NCI-H1417 treated with DMSO at 0.1 percent for 48 hours (cell line): ENCODE data around the gene CMTM5.
"Not testable (repeated sequence)": the region's sequence is repeated elsewhere in the genome, so short reads cannot be mapped to it uniquely, and the experiment has no call there.

Experiments used
- DNase-seq: peaks from one replicate; lab custom pipeline; 2025; lab: John Stamatoyannopoulos, UW

CMTM5 gene

DNA sequence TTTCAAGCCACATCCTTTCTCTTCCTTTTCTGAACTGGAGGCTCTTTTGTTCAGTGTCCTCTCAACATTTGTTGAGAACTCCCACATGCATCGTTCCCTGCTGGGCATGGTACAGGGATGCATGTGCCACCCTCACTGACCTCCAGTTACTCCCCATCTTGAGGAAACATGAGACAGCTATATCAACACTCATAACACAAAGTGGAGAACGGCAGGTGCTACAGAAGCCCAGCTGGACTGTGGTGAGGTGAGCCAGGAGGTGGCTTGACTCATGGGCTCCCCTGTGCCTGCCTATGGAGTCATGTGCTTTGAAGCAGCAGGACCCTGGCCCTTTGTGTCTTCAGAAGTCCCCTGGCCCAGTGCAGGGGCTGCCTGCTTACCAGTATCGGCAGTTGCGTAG is 21.5 kb downstream of the CMTM5 start:
- no peak for DNase-seq

DNA sequence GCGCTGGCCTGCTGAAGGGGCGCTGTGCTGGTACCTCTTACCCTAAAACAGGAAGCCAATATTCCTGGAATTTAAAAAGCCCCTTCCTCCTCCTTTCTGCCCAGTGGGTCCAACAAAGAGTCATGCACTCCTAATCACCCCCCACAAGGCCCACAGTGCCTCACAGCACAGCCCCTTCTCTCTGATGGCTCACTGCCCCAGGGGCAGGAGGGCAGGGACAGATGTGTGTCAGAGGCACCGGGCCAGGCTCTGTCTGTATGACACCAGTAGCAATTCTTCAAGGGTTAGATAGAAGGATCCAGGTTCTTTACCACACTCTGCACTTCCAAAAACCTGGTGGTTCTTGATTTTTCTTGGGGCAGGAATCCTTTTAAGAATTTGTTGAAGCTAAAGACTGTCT is 22.3 kb downstream of the CMTM5 start:
- DNase-seq = no peak

DNA sequence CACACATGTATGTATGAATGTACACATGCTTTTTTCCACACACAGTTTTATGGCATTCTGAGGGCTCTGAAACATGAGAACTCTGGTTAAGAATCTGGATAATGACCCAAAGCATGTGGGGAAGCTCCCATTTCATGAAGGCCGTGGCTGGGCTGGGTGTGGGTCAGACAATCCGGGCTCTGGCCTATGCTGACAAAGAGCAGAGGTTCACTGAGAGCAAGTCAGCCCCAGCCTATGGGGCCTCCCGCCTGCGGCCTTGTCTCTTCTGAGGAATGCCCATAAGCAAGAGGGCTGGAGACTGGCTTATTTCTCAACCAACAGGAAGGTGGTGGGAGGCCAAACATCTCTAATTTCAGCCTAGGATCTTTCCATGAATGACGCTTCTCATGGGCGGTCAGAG is 22.7 kb downstream of the CMTM5 start:
- DNase-seq = no peak

DNA sequence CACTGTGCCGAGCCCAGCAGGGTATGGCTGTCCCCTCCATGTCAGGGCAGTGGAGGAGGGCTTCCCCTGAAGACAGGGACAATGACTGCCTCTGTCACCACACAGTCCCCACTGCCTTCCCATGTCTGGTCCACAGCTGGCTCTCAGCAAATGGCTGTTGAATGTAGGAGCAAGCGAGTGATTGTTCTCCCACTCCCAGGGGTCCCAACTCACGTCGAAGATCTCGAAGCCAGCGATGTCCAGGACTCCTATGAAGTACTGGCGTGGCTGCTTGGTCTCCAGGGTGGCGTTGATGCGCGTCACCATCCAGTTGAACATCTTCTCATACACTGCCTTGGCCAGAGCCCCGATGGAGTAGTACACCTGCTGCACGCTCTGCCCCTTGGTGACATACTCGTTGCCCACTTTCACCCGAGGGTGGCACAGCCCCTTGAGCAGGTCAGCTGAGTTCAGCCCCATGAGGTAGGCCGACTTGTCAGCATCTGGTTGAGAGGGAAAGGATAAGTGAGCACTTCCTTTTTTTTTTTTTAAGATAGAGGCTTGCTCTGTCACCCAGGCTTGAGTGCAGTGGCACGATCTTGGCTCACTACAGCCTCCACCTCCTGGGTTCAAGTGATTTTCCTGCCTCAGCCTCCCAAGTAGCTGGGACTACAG is 23.8 kb downstream of the CMTM5 start:
- DNase-seq = not testable (repeated sequence)

DNA sequence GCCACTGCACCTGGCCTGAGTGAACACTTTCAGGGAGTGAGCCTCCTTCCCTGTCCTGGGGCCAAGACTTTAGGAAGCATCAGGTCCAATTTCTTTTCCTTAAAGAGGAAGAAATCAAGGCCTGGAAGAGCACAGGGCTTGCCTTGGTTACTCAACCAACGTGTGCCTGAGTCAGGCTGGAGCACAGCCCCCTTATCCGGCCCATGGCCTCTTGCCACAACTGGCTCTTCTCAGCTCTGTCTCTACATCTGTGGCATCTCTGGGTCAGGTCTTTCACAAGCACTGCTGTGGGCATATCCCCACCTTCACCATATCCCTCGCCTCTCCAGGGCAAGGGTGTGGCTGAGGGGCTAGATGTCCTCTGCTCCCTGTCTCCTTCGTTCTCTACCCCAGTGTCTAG is 24.4 kb downstream of the CMTM5 start:
- no peak for DNase-seq

DNA sequence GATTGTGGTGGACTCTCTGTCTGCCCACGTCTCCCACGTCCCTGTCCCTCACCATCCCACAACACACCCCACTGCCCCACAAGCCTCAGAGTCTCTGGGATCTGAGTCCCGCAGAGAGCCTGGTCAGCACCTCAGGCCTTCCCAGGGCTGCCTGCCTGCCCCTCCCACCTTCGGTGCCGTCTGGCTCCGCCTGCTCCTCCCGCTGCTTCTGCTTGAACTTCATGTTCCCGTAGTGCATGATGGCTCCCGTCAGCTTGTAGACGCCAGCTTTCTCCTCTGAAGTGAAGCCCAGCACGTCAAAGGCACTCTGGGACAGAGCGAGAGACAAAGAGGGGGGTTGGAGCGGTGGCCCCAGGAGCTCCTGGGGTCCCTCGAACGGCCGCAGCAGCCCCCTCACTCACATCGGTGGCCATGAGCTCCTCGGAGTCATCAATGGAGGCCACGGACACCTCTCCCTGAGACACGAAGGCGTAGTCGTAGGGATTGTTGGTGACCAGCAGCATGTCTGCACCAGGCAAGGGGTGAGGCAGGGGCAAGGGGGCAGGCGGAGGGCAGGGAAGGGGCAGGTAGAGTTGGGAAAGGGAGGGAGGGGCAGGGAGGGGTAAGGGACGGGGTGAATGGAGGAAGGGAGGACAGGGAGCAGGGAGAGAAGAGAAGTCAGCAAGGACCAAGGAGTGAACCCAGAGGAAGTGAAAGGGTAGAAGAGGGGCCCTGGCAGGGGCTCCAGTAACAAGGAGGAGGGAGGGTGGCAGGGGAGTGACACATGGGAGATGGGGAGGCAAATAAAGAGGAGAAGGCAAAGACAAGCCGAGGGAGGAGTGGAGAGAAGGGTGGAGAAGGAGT is 25.7 kb downstream of the CMTM5 start:
- DNase-seq = no peak

DNA sequence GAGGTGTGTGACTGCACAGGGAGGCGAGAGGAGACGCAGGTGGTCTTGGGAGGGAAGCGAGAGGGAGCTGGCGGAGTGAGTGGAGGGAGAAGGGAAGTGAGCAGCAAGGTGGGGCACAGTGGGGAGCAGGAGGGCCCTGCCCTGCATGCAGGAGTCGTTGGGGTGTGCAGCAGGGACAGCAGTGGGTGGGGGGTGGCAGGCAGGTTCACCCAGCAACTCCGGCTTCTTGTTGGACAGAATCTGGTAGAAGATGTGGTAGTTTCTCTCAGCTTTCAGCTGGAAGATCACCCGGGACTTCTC is 26.2 kb downstream of the CMTM5 start:
- DNase-seq = no peak

DNA sequence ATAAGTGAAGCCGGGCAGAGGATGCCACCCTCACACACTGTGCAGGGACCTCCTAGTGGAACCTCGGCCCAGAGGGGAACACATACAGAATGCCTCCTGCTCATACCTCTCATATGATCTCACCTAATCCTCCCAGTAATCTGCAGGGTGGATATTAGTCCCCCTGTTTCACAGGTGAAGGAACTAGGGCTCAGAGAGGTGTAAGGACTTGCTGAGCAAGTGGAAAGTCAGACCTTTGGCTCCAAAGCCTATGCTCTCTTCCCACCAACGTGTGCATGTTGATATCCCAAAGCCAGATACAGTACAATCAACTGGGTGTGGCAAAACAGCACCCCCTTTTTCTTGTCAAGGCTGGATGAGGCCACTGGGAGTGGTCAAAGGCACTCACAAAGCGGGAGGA is 27.1 kb downstream of the CMTM5 start:
- DNase-seq = no peak

DNA sequence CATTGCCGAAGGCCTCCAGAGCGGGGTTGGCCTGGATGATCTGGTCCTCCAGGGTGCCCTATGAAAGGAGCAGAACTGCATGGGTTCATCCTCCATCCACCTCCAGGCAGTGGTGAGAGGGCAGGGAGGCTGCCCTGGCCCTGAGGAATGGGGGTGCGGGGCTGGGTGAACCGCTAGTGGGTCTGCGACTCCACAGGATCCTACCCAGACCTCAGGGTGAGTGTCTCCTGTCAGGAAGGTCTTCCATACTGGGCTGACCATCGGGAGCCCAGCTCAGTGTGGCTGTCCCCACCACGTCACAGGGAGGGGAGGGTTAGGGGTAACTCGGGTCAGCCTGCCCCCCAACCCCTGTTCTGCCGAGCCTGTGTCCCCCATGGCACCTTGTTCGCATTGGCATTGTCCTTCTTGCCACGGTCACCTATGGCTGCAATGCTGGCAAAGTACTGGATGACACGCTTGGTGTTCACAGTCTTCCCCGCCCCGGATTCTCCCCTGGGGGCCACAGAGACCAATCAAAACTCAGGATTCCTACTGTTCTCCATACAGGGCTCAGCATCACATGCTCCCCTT is 27.6 kb downstream of the CMTM5 start:
- DNase-seq = no peak

DNA sequence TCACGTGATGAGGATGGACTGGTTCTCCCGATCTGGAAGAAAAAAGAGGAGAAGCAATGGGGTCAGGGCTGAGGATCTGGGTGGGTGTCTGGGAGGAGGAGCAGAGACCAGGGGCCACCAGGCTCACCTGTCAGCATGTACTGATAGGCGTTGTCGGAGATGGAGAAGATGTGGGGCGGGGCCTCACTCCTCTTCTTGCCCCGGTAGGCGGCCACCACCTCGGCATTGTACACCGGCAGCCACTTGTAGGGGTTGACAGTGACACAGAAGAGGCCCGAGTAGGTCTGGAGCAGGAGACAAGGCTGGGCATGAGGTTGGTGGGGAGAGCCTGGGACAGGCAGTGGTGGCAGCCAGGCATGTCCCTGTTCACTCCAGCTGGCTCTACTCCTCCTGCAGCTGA is 28.2 kb downstream of the CMTM5 start:
- DNase-seq = no peak

DNA sequence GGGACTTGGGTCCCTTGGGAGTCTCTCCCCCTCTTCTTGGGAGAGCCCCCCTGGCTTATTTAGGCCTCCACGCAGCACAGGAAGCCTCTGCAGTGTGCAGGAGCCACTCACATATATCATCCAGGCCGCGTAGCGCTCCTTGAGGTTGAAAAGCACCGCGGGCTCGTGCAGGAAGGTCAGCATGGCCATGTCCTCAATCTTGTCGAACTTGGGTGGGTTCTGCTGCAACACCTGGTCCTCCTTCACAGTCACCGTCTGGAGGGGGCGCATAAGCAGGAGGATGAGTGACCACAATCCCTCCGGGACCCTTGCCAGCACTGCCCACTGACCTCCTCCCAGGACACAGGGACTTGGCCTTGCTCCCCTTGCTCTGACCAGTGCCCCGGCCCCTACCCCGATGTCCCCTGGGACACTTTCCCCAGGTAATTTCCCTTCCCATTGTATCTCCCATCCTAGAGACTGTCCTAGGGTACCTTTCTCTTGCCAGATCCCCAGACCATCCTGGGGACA is 28.7 kb downstream of the CMTM5 start:
- no peak for DNase-seq

DNA sequence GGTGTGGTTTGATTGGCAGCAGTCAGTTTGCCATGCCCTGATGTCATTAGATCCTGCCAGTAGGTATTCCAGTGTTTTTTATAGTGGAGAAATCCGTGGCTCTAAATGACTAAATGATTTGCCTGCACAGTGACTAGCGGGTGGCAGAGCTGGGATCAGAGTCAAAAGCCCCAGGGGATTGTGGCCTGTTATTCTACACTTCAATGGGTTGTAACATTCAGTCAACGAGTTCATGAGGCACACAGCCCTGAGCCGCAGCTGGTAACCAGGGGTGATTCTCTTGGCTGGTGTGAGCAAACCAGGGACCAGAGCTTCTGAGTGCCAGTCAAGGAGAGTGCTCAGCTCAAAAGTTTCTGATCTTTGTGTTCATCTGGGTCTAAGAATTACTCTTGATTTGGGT is 29.4 kb downstream of the CMTM5 start:
- no peak for DNase-seq

DNA sequence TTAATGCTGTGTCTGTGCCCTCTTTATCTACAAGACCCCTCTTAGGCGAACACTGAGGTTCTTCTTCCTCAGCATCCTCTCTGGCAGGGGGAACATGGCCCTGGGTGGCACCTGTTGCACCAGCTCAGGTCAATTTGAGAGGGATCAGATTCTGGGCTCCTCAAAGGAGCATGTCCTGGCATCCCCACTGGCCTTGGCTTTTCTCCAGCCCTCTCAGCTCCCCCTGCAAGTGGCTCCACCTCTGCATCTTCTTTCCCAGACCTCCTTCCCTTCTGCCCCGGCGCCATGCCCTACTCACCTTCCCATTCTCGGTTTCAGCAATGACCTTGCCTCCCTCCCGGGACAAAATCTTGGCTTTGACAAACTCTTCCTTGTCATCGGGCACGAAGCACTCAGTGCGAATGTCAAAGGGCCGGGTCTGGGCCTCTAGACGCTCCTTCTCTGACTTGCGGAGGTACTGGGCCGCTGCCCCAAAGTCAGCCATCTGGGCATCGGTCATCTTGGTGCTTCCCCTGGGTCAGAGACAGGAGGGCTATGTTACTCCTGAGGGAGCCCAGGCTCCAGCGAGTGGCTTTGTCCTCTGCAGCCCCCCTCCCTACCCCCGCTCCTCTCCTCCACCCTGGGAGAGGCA is 30.0 kb downstream of the CMTM5 start:
- no peak for DNase-seq

DNA sequence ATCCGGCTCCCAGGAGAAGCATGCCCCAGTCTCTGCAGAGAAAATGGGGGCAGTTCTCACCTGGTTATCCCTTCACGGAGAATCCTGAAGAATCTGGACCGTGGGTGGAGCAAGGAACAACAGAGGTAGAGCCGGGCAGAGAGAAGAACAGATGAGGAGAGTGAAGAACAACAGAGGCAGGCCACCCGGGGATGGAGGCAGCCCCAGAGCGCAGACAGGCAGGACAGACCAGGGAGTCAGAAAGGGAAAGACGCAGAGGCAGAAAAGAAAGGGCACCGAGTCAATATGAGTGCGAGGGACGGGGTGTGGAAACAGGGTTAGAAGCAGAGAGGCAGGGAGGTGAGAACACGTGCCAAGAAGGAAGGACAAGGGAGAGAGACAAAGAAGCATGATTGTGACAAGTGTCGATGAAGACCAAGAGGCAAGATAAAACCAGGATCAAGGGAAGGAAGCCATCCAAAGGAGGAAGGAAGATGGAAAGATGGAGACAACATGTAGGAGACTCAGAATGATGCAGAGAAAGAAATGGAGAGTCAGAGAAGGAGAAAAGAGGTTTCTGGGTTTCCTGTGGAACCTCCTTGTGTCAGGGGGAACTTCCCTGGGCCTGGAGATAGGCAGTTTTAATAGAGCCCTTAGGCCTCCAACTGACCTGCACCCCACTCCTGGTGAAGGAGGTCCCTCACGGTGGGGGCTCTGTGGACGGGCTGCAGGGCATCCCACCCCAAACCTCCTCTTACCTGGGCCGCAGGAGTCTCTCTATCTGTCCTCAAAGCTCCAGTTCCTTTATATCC is 30.9 kb downstream of the CMTM5 start, which contains the start of gene MYH6:
Gene MYH6 (minus strand): TSS at position 758 of the 791 bp plus-strand sequence. CDS start 1,050 bp downstream, outside the sequence.
- DNase-seq = no peak

DNA sequence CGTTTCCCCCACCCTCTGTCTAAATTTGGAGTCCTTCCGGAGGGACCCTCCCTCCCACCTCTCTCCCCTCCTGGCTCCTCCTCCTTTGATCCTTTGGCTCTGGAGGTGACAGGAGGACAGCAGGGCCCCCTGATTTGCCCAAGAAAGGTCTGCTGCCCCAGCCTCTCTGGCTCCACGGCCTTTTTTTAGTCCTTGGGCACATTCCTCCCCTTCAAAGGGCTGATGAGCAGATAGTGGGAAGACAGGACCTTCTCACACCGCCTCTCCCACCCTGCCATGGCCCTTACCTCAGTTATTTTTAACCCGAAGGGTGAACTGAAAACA is 31.4 kb downstream of the CMTM5 start:
- DNase-seq = no peak

DNA sequence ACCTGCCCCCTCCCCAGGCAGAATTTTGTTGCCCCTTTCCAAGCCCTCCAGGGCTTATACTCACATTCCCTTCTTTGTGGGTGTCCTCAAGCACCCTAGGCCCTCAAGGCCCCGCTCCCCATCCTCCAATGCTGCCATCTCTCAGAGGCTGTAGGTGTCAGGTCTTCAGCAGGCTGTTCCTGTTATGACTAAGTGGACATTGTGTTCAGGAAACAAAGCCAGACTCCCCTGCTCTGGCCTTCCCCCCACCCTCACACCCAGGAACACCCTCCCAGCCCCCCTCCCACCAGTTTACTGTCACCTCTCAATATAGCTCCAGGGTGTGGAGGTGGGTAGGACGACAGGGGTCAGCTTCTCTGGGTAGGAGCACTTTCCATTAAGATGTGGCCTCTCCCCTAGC is 32.6 kb downstream of the CMTM5 start:
- no peak for DNase-seq

DNA sequence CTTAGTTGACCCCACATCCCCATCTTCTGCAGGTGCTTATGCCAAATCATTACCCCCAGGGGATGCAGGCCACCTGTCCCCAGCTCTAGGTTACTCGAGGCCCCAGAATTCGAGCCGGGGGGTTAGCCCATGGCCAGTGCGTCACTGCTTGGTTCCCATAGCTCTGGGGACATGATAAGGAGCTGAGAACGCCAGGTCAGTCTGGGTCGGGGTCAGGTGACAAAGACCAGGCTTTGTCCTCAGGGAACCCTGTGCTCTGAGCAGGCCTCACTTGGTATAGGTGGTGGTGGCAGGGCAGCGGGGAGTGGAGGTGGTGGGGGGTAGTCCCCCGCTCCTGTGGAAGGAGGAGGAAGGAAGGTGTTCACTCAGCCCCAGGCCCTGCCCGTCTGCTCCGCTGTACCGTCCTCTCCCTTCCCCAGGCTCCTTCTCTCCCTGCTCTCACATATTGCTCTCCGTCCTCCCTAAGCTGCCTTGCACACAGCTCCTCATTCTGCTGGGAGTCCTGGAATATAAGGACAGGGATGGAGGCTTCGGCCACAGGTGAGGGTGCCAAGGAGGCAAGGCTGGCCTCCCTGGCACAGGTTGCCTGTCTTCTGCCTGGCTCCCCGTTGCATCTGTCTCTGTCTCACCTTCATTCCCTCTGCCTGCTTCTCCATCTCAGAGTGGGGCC is 33.3 kb downstream of the CMTM5 start:
- no peak for DNase-seq

DNA sequence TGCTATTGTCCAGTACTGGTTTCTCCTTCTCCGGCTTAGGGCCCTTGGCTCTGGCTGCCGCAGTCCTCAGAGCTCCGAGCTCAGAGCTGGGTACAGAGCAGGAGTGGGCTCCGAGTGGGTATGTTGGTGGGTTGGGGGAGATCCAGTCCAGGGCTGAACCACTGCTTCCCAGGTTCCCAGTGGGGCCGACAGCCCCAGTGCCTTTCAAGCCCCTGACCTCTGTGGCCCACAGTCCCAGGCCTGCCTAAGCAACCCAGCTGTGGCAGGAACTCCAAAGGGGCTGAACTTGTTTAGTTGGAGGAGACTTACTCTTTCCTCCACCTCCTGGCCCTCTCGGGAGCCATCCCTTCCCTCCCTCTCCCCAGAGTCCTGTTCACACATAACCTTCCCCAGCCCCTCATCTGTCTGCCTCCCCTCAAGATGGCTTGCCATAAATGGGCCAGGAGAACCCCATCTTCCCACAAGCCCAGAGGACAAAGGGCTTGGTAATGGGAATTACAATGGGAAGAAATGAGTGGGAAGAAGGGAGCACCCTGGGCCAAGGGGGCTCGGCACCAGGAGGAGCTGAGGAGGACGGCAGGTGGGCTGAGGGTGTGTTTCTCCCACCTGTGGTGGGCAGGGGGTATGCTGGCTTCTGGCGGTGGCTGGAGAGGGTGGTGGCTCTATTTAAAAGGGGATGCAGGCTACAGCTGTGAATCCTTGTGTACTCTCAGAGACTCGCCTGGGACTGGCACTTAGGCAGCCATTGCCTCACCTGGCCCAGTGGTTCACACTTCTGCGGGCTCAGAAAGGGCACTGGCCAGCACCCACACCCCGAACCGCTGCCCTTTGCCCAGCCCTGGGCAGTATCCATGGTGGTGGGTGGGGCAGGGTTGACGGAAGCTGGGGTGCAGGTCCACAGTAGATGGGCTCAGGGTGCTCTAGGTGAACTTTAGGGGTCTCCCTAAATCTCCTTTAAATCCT is 35.0 kb downstream of the CMTM5 start:
- DNase-seq = no peak

DNA sequence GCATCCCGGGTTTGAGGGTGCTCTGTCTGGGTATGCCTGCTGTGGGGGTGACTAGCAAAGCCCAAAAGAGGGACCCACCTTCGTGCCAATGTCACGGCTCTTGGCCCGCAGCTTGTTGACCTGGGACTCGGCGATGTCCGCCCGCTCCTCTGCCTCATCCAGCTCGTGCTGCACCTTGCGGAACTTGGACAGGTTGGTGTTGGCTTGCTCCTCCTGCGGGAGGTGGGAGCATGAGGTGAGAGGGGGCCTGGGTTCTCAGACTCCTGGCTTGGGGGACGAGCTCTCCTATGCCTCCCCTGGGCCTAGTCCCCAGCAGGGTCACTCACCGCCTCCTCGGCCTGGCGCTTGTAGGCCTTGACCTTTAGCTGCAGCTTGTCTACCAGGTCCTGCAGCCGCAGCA is 36.8 kb downstream of the CMTM5 start:
- DNase-seq = no peak

DNA sequence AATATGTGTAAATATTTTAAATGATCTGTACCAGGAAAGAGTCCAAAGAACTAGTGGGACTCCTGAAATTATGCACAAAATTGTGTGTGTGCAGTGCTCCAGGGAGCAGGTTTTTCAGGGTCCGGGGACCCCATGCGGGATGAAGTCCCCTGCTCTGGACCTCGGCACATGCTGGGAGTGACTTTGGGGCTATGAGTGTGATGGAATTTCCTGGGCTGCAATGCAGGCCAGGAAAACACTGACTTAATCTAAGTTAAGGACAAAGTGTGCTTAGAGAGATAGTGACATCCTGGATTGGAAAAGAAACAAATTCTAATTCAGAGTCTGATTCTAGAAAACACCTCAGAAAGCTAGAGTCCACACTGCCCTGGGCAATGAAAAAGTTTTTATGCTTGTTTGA is 37.4 kb downstream of the CMTM5 start:
- DNase-seq = no peak
